KOPT-K1 (cell line): ENCODE data around the gene MTURN.
"Not testable (repeated sequence)": the region's sequence is repeated elsewhere in the genome, so short reads cannot be mapped to it uniquely, and the experiment has no call there.

Experiments used
- H3K27ac ChIP-seq: fragments of 200-600 bp; sonication (generic); 2 replicates; pipeline ENCODE4 v1.5.1; 2016; ENCODE audit warnings: antibody characterized with exemption, mild to moderate bottlenecking, low read depth, low read length; ENCODE audit not compliant: poor library complexity, severe bottlenecking
- H3K36me3 ChIP-seq: fragments of 200-600 bp; sonication (generic); 2 replicates; pipeline ENCODE4 v1.5.1; 2017; ENCODE audit warnings: antibody characterized with exemption, mild to moderate bottlenecking, low read length, moderate library complexity; ENCODE audit not compliant: insufficient read depth
- H3K9me3 ChIP-seq: fragments of 200-600 bp; sonication (generic); 2 replicates; pipeline ENCODE4 v1.5.1; 2017; ENCODE audit warnings: antibody characterized with exemption, low read length, mild to moderate bottlenecking; ENCODE audit not compliant: insufficient read depth, poor library complexity, severe bottlenecking

The MTURN gene

DNA sequence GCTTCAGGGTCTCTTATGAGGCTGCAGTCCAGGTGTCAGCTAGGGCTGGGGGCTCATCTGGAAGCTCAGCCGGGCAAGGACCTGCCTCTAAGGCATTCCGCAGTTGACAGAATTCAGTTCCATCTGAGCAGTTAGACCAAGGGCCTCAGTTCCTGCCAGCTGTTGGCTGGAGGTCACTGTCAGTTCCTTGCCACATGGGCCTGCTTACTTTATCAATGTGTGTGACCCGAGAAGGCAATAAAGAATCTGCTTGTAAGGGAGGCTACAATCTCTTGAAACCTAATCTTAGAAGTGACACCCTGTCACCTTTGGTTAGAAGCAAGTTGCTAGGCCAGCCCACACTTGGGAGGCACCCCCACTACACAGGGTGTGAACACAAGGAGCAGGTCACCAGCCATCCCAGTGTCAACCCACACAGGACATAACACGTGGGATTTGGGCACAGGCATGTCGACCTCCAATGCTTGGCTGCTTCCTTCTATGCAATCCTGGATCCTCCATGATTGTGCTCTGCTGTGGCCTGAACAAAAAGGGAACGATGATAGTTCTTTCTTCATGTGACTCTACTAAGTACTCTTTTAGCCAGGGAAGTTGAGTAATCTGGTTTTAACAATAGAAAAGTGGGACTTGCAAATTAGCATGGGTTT is 41.8 kb downstream of the MTURN start:
- H3K36me3 ChIP-seq, result no peaks in the 10 kb centered on the region
- no peak overlapping the region for H3K27ac ChIP-seq
- no peaks in the 10 kb centered on the region for H3K9me3 ChIP-seq

DNA sequence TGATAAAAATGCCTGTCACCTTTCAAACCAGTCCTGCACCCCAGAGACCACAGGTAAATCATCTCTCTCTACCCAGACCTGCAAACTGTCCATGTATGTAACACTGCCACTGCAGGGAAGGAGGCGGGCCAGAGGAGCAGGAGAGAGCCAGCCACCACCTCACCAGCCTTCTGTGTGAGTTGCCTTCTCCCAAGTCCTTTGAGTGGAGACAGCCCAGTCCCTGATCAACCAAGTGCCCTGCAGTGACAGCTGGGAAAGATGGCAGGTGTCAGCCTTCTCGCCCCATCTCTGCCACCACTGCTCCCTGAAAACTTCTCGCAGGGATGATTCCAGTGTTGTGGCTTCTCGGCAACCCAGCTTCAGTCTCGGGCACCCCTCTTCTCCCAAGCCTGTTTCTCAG is 42.4 kb downstream of the MTURN start:
- H3K27ac ChIP-seq, result no peak overlapping the region
- H3K36me3 ChIP-seq, result no peaks in the 10 kb centered on the region
- no peaks in the 10 kb centered on the region for H3K9me3 ChIP-seq

DNA sequence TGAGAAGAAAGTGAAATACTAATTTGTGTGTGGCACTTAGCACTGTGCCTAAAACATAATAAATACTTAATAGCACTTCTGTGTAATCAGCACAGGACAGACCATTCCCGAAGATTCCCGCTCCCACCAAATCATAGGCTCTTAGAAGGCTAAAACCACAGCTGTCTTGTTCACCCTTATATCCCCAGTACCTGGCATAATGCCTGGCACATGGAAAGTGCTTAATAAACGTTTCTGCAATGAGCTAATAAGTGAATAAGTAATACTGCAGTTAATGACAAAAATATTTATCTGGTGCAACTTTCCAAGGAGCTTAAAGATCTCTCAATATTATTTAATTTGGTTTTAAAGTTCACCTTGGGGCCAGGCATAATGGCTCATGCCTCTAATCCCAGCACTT is 43.2 kb downstream of the MTURN start:
- Histone ChIP-seq H3K27ac (no peak overlapping the region), H3K9me3 (no peaks in the 10 kb centered on the region), H3K36me3 (no peaks in the 10 kb centered on the region)

DNA sequence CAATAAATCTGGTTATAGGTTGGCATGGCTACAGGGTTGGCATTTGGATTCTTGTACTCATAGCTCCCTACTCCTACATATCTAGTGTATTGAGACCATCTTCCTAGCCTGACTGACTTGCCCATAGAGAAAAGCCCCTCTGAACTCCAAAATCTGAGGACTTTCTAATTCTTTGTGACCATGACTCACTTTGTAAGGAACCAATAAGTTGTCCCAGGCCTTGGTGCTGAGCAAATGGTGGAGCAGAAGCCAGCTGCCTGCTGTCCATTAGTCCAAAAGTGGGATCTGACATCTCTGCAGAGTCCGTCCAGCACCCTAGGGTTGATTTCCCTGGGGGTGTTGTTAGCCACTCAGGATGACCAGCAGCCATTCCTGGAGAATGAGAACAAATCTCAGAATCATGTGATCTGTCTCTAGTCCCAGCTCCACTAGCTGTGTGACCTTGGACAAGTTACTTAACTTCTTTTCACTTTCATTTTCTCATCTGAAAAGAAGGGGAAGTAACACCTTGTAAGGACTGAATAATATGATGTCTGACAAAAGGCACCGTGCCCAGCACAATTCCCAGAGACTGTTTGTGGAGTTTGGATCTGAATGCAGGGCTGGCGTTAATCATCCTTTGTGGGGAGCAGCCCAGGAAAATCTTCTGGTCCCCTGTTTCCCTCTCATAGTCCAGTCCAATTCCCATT is 44.1 kb downstream of the MTURN start:
- no peaks in the 10 kb centered on the region for H3K36me3 ChIP-seq
- H3K9me3 ChIP-seq, result no peaks in the 10 kb centered on the region
- no peak overlapping the region for H3K27ac ChIP-seq

DNA sequence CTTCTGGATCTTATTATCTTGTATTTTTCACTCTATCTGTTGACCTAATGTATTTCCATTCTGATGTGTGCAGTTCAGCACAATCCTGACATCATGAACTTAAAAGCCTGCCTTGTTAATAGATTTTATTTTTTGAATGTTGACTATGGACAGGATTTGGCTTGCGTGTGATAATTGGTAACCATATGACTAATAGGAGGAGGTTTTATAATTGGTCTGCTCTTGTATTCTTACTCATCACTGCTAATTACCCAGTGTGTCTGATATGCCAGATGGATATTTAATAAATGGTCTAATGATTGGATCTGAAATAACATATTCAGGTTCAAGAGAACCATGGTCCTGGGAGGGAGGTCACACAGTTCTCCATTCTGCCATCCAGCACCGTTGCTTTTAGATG is 45.9 kb downstream of the MTURN start:
- no peak overlapping the region for H3K27ac ChIP-seq
- no peaks in the 10 kb centered on the region for H3K9me3 ChIP-seq

DNA sequence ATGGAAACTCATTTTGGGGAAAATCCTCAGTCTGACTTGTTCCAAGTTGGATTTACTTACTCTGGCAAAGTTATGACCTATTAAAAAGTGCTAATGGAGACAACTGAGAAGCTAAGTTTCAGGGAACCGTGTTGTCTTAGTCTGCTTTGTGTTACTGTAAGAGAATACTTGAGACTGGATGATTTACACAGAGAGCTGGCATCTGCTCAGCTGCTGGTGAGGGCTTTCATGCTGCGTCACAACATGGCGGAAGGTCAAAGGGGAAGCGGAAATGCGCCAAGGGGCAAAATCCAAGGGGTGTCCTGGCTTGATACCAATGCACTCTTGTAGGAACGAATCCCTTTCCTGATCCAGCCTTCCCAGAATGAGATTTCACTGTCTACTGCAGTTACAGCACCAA is 46.4 kb downstream of the MTURN start:
- Histone ChIP-seq H3K36me3 (no peaks in the 10 kb centered on the region), H3K27ac (no peak overlapping the region), H3K9me3 (no peaks in the 10 kb centered on the region)

More for the DNA sequence above, 45.9 kb downstream of the MTURN start:
- no peaks in the 10 kb centered on the region for H3K36me3 ChIP-seq

DNA sequence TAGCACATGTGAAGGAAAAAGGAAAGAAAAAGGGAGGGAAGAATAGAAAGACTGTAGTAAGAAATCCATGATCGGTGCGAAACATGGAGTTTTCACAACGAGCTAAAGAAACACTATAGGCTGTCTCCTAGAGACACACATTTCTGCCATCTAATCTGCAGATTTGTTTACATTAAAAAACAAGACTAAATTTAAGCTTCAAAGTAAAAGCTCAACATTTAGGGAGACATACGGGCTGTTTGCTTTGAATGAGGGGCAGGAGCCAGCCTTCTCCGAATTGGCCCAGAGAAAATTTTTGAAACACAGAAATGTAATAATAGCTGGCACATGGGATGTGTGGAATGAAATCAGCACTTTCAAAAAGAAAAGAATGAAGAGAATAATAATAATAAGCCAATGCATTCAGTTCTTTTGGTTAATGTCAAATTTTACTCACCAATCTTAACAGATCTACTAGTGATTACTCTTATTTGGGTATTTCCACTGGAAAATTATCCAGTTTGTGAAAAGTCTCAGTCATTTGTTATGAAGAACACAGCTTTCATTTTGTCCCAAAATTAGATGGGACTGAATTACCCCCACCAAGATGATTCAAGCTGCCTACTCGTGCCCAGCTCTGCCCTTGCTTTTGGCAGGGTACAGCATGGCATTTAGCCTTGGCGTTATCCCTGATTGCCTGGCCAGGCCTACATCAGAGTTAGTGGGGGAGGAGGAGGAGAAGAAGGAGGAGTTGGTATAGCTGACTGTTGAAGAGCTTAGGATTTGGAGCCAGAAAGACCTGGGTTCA is 47.1 kb downstream of the MTURN start:
- peaks cover 3% of the 10 kb centered on the region for H3K9me3 ChIP-seq
- no peaks in the 10 kb centered on the region for H3K36me3 ChIP-seq
- no peak overlapping the region for H3K27ac ChIP-seq

DNA sequence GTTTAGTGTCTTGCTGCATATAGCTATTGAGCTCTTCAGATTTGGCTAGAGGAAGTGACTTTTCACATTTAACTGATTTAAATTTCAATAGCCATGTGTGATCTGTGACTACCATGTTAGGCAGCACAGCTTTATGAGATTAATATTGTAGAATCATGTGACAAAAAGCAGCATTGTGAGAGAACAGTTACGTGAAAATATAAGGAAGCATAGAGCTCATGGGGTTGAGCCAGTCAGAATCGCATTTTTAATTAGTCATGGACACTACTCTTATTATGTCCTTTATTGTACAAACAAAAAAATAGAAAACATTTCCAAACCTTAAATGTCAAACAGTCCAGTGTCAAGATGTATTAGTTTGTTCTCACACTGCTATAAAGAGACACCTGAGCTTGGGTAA is 48.0 kb downstream of the MTURN start:
- no peaks in the 10 kb centered on the region for H3K36me3 ChIP-seq
- peaks cover 12% of the 10 kb centered on the region for H3K9me3 ChIP-seq
- H3K27ac ChIP-seq, result no peak overlapping the region

DNA sequence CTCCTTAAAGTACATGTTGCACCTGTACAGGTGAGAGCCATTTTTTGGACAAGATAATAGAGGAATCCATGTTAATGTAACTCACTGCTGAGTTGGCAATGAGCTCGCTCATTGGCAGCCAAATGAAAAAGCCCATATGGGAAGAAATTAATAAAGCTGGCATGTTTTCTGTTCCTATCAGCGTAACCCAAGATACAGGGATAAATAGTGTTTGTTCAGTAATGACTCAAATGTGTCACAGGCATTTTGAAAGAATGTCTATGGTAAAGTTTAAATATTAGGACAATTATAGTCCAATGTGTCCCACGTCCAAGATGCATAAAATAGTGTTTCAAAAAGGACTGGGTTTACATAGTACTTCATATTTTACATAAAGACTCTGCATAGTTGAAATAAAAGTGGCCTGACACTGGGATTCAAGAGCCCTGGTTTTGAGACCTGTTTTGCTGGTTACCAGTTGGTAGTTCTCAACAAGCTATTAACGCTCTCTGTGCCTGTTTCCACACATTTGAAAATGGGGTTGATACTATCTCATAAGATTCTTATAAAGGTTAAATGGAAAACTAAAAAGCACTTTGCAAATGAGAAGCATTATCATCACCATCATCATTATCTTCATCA is 49.1 kb downstream of the MTURN start:
- H3K27ac ChIP-seq, result no peak overlapping the region
- no peaks in the 10 kb centered on the region for H3K36me3 ChIP-seq
- peaks cover 14% of the 10 kb centered on the region for H3K9me3 ChIP-seq

DNA sequence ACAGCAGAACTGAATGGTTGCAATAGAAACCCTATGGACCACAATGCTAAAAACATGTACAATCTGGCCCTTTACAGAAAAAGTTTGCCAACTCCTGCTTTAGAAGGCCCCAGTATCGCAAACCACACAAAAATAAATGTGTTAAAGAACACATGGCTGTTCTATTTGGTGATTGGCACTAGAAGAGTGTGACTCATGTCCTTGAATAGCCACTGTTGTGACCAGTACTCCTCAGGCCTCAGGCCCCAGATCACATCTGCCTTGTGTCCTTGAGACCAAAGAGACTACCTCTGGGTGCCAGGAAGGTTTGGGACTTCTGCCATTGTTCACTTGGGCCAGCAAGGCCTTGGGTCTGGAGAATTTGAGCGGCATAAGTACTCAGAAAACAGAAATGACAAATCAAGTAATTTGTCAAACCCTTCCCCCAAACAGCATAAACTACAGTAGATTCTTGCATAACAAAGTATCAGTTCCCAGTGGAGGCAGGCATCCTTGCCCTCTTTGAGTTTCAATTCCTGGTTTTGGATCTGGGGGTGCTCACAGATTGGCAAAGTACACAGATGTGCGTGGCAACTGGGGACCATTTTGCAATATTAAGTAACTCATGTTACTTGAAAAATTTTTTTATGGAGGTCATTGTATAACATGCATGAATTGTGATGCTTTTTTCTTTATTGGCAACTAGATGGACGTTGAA is 50.2 kb downstream of the MTURN start:
- Histone ChIP-seq H3K27ac (no peak overlapping the region), H3K36me3 (no peaks in the 10 kb centered on the region), H3K9me3 (peaks cover 14% of the 10 kb centered on the region)

DNA sequence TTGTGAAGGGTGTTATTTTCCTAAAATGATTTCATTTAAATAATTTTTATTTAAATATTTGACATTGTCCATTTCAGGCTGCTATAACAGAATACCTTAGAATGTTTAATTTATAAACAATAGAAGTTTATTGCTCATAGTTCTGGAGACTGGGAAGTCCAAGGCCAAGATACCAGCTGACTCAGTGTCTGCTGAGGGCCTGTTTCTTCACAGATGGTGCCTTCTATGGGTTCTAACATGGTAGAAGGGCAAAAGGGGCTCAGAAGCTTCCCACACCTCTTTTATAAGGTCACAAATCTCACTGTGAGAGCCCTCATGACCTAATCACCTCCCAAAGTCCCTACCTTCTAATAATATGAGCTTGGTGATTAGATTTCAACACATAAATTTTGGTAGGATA is 50.7 kb downstream of the MTURN start:
- Histone ChIP-seq H3K36me3 (no peaks in the 10 kb centered on the region), H3K27ac (no peak overlapping the region), H3K9me3 (peaks cover 18% of the 10 kb centered on the region)

DNA sequence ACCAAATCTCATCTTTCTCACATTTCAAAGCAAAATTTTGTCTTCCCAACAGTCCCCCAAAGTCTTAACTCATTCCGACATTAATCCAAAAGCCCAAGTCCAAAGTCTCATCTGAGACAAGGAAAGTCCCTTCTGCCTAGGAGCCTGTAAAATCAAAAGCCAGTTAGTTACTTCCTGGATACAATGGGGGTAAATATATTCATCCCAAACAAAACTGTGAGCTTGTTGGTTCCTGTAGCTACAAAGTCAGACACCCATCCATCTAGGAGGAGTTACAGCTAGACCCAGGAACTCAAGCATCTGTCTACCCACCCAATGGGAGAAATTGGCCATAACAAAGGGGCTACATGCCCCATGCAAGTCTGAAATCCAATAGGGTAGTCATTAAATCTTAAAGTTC is 51.9 kb downstream of the MTURN start:
- Histone ChIP-seq H3K36me3 (no peaks in the 10 kb centered on the region), H3K27ac (no peak overlapping the region), H3K9me3 (peaks cover 18% of the 10 kb centered on the region)

DNA sequence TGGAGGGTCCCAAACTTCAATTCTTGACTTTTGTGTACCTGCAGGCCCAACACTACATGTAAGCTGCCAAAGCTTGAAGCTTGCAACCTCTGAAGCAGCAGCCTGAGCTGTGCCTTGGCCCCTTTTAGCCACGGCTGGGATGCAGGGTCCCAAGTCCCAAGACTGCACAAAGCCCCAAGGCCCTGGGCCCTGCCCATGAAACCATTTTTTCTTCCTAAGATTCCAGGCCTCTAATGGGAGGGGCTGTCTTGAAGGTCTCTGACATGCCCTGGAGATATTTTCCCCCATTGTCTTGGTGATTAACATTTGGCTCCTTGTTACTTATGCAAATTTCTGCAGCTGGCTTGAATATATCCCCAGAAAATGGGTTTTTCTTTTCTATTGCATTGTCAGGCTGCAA is 52.7 kb downstream of the MTURN start:
- Histone ChIP-seq H3K27ac (no peak overlapping the region), H3K36me3 (no peaks in the 10 kb centered on the region), H3K9me3 (peaks cover 18% of the 10 kb centered on the region)

DNA sequence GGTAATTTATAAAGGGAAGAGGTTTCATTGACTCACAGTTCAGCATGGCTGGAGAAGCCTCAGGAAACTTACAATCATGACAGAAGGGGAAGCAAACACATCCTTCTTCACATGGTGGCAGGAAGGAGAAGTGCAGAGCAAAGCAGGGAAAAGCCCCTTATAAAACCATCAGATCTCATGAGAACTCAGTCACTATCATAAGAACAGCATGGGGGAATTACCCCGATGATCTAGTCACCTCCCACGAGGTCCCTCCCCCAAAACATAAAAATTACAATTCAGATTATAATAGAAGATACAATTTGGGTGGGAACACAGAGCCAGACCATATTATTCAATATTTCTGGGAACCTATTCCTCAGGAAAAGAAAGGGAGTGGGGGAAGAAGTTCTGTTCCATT is 53.6 kb downstream of the MTURN start:
- H3K27ac ChIP-seq, H3K36me3 ChIP-seq: not testable (repeated sequence)
- H3K9me3 ChIP-seq, result peaks cover 18% of the 10 kb centered on the region

DNA sequence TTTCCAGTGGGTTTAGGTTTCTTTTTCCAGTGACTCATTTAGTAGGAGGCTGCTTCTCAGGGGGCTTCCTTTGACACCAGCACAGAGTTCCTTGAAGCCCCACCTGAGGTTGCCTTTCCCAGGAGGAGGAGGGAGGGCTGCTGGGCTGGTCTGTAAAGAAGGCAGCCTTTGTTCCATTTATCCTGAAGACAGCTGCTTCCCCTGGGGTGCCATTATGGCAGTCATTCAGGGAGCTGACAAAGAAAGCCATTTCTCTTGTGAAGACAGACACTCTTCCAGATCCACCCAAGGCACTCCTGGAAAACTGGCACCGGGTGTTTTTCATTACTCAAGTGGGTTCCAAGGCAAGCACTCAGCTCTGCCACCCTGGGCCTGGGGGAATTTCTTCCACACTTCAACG is 54.0 kb downstream of the MTURN start:
- H3K27ac ChIP-seq, result no peak overlapping the region
- no peaks in the 10 kb centered on the region for H3K36me3 ChIP-seq
- H3K9me3 ChIP-seq, result peaks cover 18% of the 10 kb centered on the region
